K562 (cell line): ENCODE data around the gene VPS35L. TPM values are rescaled to one million over a fixed set of nuclear protein-coding genes. Genes with fewer than 3 reads are reported as not detected.

Experiments used
- BHLHE40 ChIP-seq: IDR thresholded peaks from 2 replicates; pipeline ENCODE4 v1.6.1; 2011; ENCODE audit warnings: low read length, improper control_type of control experiment
- ETV6 ChIP-seq, 3 experiments: fragments of 150-350 bp in 1 of 3; sonication (generic) in 1 of 3; formaldehyde crosslinking in 1 of 3; IDR thresholded peaks; 2 replicates each; pipeline versions ENCODE4 v1.6.1 to v1.8.0; 2014 to 2022; ENCODE audit warnings: borderline replicate concordance in 2 of 3, low read depth in 2 of 3, antibody characterized with exemption in 1 of 3, low read length in 1 of 3, mild to moderate bottlenecking in 1 of 3, missing genetic modification reagents in 1 of 3
- HMGN3 ChIP-seq: IDR thresholded peaks from 2 replicates; pipeline ENCODE4 v1.6.1; 2011; ENCODE audit warnings: borderline replicate concordance, low read depth, mild to moderate bottlenecking, mixed read lengths, low read length; ENCODE audit not compliant: insufficient read length; ENCODE audit errors: extremely low read depth
- MYC ChIP-seq, 2 experiments: fragments of 250-450 bp in 1 of 2; sonication (Bioruptor Pico) in 1 of 2; IDR thresholded peaks; 2 replicates each; pipeline versions ENCODE4 v1.5.1 to v1.6.1; 2012 to 2021; ENCODE audit warnings: low read depth in 2 of 2, borderline replicate concordance in 1 of 2, improper control_type of control experiment in 1 of 2, low read length in 1 of 2, mild to moderate bottlenecking in 1 of 2, moderate library complexity in 1 of 2
- NFATC3 ChIP-seq: fragments of 450-650 bp; IDR thresholded peaks from 2 replicates; pipeline ENCODE4 v1.6.1; 2017; ENCODE audit warnings: mild to moderate bottlenecking
- NFXL1 ChIP-seq: fragments of 450-650 bp; formaldehyde crosslinking; IDR thresholded peaks from 2 replicates; pipeline ENCODE4 v1.4.0; 2021; ENCODE audit warnings: mild to moderate bottlenecking
- RB1 ChIP-seq: fragments of 450-650 bp; IDR thresholded peaks from 2 replicates; pipeline ENCODE4 v1.6.1; 2017; ENCODE audit warnings: low read depth, mild to moderate bottlenecking
- RBFOX2 ChIP-seq: fragments of 200-400 bp; formaldehyde crosslinking; IDR thresholded peaks from 2 replicates; pipeline ENCODE4 v1.6.1; 2017; ENCODE audit warnings: low read depth, mild to moderate bottlenecking, low read length, moderate library complexity
- SAP30 ChIP-seq: fragments of 200-600 bp; sonication (generic); IDR thresholded peaks from 2 replicates; pipeline ENCODE4 v1.6.1; 2012; ENCODE audit warnings: borderline replicate concordance, low read depth, mild to moderate bottlenecking, moderate library complexity, low read length, control low read depth, inconsistent platforms; ENCODE audit not compliant: insufficient read depth, poor library complexity, severe bottlenecking
- SMAD4 ChIP-seq: fragments of 250-450 bp; sonication (Bioruptor Pico); conservative IDR thresholded peaks from 2 replicates; pipeline ENCODE4 v1.8.0; 2021; ENCODE audit warnings: inconsistent platforms, mild to moderate bottlenecking, moderate library complexity
- TAF1 ChIP-seq: IDR thresholded peaks from 2 replicates; pipeline ENCODE4 v1.6.1; 2011; ENCODE audit warnings: mild to moderate bottlenecking, low read length, moderate library complexity; ENCODE audit not compliant: insufficient read depth, control insufficient read depth, severe bottlenecking; ENCODE audit errors: extremely low read depth
- TCF7L2 ChIP-seq: fragments of 150-350 bp; IDR thresholded peaks from 2 replicates; pipeline ENCODE4 v1.6.1; 2016; ENCODE audit warnings: low read depth, mild to moderate bottlenecking, low read length, moderate library complexity
- TEAD4 ChIP-seq, 2 experiments: sonication (generic) in 1 of 2; formaldehyde crosslinking in 1 of 2; IDR thresholded peaks; 2 replicates each; pipeline versions ENCODE4 v1.6.1 to v1.8.0; 2012 to 2022; ENCODE audit warnings: borderline replicate concordance in 1 of 2, inconsistent platforms in 1 of 2, low read length in 1 of 2, mild to moderate bottlenecking in 1 of 2, missing genetic modification reagents in 1 of 2
- ZNF124 ChIP-seq: sonication (generic); formaldehyde crosslinking; IDR thresholded peaks from 2 replicates; pipeline ENCODE4 v1.8.1; 2022; ENCODE audit warnings: missing genetic modification reagents
- ZNF165 ChIP-seq: fragments of 250-450 bp; sonication (Bioruptor Pico); IDR thresholded peaks from 2 replicates; pipeline ENCODE4 v1.4.0; 2020; ENCODE audit warnings: borderline replicate concordance
- ZNF785 ChIP-seq: fragments of 250-450 bp; sonication (Bioruptor Pico); IDR thresholded peaks from 2 replicates; pipeline ENCODE4 v1.4.0; 2020; ENCODE audit warnings: mild to moderate bottlenecking
- ZNF830 ChIP-seq: fragments of 250-450 bp; sonication (Bioruptor Pico); IDR thresholded peaks from 2 replicates; pipeline ENCODE4 v1.5.0; 2021; ENCODE audit warnings: mild to moderate bottlenecking
- polyA plus RNA-seq, 8 experiments: library from polyadenylated mRNA; depleted of rRNA in 4 of 8; stranded (reverse) in 5 of 8; unstranded in 3 of 8; fragments of >200 nt; fragmentation: Nextera tagmentation in 2 of 8; fragmentation: Illumina TruSeq in 1 of 8; extraction: Ambion mirVana in 2 of 8; extraction: Trizol in 1 of 8; gene quantifications; 2 replicates each; pipeline versions ENCODE4 v1.2.1 to v1.2.3, GENCODE V29; 2011 to 2014; ENCODE audit warnings: inconsistent platforms in 1 of 8, missing spikeins in 1 of 8
- total RNA-seq, 7 experiments: library from RNA; depleted of rRNA in 6 of 7; stranded (reverse); fragments of >200 nt in 6 of 7; fragmentation: Illumina TruSeq in 2 of 7; extraction: Trizol in 2 of 7; gene quantifications; 2 replicates each; pipeline versions ENCODE4 v1.2.1 to v1.2.3, GENCODE V29; 2011 to 2021; ENCODE audit warnings: low replicate concordance in 1 of 7
- TF ChIP-seq, protein P1 (sequence below): sonication (generic); formaldehyde crosslinking; IDR thresholded peaks from 2 replicates; pipeline ENCODE4 v1.8.1; 2023; ENCODE audit warnings: mild to moderate bottlenecking, missing genetic modification reagents
- TF ChIP-seq, protein P2 (sequence below), 3 experiments: fragments of 200-800 bp in 1 of 3; sonication (Bioruptor generic) in 1 of 3; sonication (generic) in 1 of 3; formaldehyde crosslinking in 1 of 3; IDR thresholded peaks; 2 replicates each; pipeline versions ENCODE4 v1.6.1 to v1.8.0; 2016 to 2022; ENCODE audit warnings: mild to moderate bottlenecking in 2 of 3, missing compliant biosample characterization in 2 of 3, missing genetic modification characterization in 2 of 3, missing genetic modification reagents in 1 of 3
- TF ChIP-seq, protein P3 (sequence below): fragments of 250-450 bp; sonication (Bioruptor Pico); IDR thresholded peaks from 2 replicates; pipeline ENCODE4 v1.8.0; 2021; ENCODE audit warnings: moderate library complexity, mild to moderate bottlenecking, inconsistent platforms
- TF ChIP-seq, protein P4 (sequence below): sonication (generic); formaldehyde crosslinking; IDR thresholded peaks from 2 replicates; pipeline ENCODE4 v1.9.0; 2022; ENCODE audit warnings: mild to moderate bottlenecking, missing genetic modification reagents

Gene VPS35L
- total and polyA plus RNA-seq, 9 of the 15 experiments (the other 6 are each of a cell fraction or from before 2014, with no cell fraction given), result 10.2 to 30.4 (median 20.1) TPM

DNA sequence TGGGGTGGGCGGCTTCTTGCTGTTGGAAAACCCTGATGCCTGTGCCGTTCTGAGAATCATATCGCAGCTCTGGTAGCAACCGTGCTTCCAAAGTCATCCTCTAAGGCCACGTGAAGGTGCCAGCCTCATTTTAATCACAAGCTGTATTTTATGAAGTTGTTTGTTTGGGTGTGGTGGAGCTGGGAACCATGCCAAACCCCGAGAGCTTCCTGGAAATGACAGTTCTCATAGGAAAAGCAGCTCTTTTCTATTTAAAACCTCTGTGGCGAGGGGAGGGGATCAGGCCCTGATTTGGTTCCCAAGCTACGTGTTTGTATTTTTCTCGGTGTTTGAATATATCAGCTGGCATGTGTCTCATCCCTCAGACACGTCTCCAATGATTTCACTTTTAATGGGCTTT is 140.8 kb downstream of the VPS35L start (continued):
- TF ChIP-seq SAP30 (no peak), TAF1 (no peak), TEAD4 (IDR thresholded peaks at IDR 0.05; ENCODE audit: low read length) (no peak; the same call in 1 of the 2 replicates), TEAD4 (CRISPR knock-in tag; IDR thresholded peaks at IDR 0.05; ENCODE audit: borderline replicate concordance) (no peak), MYC (IDR thresholded peaks at IDR 0.05; ENCODE audit: low read depth, low read length) (0 out of 2 replicates have a peak, but pooled peaks have one; percentile 37), MYC (CRISPR knock-in tag; IDR thresholded peaks at IDR 0.05; ENCODE audit: borderline replicate concordance, low read depth) (no peak), ZNF124 (CRISPR knock-in tag) (no peak), NFATC3 (no peak), ETV6 (IDR thresholded peaks at IDR 0.05; ENCODE audit: borderline replicate concordance in 1 of 2, low read depth in 2 of 2, low read length in 1 of 2) (0 out of 4 replicates have a peak, but pooled peaks of 1 of the 2 experiments have one; percentile 54), ETV6 (CRISPR knock-in tag; IDR thresholded peaks at IDR 0.05; ENCODE audit: borderline replicate concordance) (no peak), NFXL1 (CRISPR knock-in tag) (no peak), BHLHE40 (peak; percentile 57), RBFOX2 (no peak), SMAD4 (CRISPR knock-in tag) (peak; percentile 69), HMGN3 (no peak), ZNF785 (CRISPR knock-in tag) (no peak), ZNF830 (CRISPR knock-in tag) (no peak), ZNF165 (CRISPR knock-in tag) (no peak), RB1 (no peak), TCF7L2 (no peak)
- TF ChIP-seq, protein P1, sequence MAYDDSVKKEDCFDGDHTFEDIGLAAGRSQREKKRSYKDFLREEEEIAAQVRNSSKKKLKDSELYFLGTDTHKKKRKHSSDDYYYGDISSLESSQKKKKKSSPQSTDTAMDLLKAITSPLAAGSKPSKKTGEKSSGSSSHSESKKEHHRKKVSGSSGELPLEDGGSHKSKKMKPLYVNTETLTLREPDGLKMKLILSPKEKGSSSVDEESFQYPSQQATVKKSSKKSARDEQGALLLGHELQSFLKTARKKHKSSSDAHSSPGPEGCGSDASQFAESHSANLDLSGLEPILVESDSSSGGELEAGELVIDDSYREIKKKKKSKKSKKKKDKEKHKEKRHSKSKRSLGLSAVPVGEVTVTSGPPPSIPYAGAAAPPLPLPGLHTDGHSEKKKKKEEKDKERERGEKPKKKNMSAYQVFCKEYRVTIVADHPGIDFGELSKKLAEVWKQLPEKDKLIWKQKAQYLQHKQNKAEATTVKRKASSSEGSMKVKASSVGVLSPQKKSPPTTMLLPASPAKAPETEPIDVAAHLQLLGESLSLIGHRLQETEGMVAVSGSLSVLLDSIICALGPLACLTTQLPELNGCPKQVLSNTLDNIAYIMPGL, result no peak
- TF ChIP-seq, protein P2, sequence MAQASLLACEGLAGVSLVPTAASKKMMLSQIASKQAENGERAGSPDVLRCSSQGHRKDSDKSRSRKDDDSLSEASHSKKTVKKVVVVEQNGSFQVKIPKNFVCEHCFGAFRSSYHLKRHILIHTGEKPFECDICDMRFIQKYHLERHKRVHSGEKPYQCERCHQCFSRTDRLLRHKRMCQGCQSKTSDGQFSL (CRISPR knock-in tag; IDR thresholded peaks at IDR 0.05), result no peak
- TF ChIP-seq, protein P2 (tag; IDR thresholded peaks at IDR 0.05), result no peak
- TF ChIP-seq, protein P3, sequence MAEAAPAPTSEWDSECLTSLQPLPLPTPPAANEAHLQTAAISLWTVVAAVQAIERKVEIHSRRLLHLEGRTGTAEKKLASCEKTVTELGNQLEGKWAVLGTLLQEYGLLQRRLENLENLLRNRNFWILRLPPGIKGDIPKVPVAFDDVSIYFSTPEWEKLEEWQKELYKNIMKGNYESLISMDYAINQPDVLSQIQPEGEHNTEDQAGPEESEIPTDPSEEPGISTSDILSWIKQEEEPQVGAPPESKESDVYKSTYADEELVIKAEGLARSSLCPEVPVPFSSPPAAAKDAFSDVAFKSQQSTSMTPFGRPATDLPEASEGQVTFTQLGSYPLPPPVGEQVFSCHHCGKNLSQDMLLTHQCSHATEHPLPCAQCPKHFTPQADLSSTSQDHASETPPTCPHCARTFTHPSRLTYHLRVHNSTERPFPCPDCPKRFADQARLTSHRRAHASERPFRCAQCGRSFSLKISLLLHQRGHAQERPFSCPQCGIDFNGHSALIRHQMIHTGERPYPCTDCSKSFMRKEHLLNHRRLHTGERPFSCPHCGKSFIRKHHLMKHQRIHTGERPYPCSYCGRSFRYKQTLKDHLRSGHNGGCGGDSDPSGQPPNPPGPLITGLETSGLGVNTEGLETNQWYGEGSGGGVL (CRISPR knock-in tag), result no peak
- TF ChIP-seq, protein P4, sequence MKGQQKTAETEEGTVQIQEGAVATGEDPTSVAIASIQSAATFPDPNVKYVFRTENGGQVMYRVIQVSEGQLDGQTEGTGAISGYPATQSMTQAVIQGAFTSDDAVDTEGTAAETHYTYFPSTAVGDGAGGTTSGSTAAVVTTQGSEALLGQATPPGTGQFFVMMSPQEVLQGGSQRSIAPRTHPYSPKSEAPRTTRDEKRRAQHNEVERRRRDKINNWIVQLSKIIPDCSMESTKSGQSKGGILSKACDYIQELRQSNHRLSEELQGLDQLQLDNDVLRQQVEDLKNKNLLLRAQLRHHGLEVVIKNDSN, result no peak
